Measurements from ENCODE around the gene FRMD7. TPM values are rescaled to one million over a fixed set of nuclear protein-coding genes. Genes with fewer than 3 reads are reported as not detected.

The FRMD7 gene
- total and polyA plus RNA-seq, 2 of the 13 experiments (the other 11 are each of a cell fraction or from before 2014, with no cell fraction given) = 0.04 TPM; not detected in 1

GRCh38 chrX:132086672-132087071 lies 41.1 kb downstream of the FRMD7 start (continued):
- TF ChIP-seq DR1 (CRISPR knock-in tag; IDR thresholded peaks at IDR 0.05) (no peak), ZNF724P (CRISPR knock-in tag; IDR thresholded peaks at IDR 0.05; ENCODE audit: borderline replicate concordance) (no peak), RBM22 (optimal IDR thresholded peaks at IDR 0.05; ENCODE audit: low read length) (no peak), GLI4 (CRISPR knock-in tag; IDR thresholded peaks at IDR 0.05; ENCODE audit: borderline replicate concordance) (no peak), SP1 (IDR thresholded peaks at IDR 0.05) (no peak), SP1 (CRISPR knock-in tag; IDR thresholded peaks at IDR 0.05) (no peak), TAF1 (CRISPR knock-in tag; IDR thresholded peaks at IDR 0.05) (no peak)

- 0% methylated on average over 2 of the region's 3 CpGs for WGBS (ENCODE audit: low lambda C conversion rate)
- in situ Hi-C loops (cut with HindIII; ENCODE audit: extremely low pct_ligation_motif_present, low pct_unique_long_range_greater_than_20kb) = no loop called here
- POLR2A ChIA-PET = no interaction called here
- no peak for ATAC-seq
- no TSS peak for BruUV-seq (replicated peaks)
- no peaks in the 10 kb centered on the region for H3K4me1 ChIP-seq (ENCODE audit: insufficient read depth, low read length)
- H3K4me2 ChIP-seq (ENCODE audit: low read depth, low read length) = no peak overlapping the region
- no peaks in the 10 kb centered on the region for H3K9me3 ChIP-seq (ENCODE audit: low read length)
- no peak overlapping the region for H2AFZ ChIP-seq (ENCODE audit: low read length)
- no peaks in the 10 kb centered on the region for H4K20me1 ChIP-seq (ENCODE audit: insufficient read depth, low read length)
- no peak overlapping the region for H3K27ac ChIP-seq (ENCODE audit: extremely low read length, insufficient read depth, low read length)
- intact Hi-C loops (cut with micrococcal nuclease; ENCODE audit: unreplicated experiment) = no loop called here
- DNase-seq (ENCODE audit: low spot score) = no peak
- no peak for FAIRE-seq
- no peak overlapping the region for H3K4me3 ChIP-seq (replicated peaks in 1 of 3; ENCODE audit: insufficient read depth in 1 of 3, low read depth in 2 of 3, low read length in 3 of 3)
- no peak overlapping the region for H3K9ac ChIP-seq (ENCODE audit: insufficient read depth, low read depth, low read length)
- no peaks in the 10 kb centered on the region for H3K36me3 ChIP-seq (replicated peaks in 1 of 2; ENCODE audit: control insufficient read depth in 1 of 2, insufficient read depth in 2 of 2, low read length in 2 of 2)
- CTCF ChIA-PET (ENCODE audit: low intra/inter-chr PET ratio, low total read pairs) = no interaction called here
- no peaks in the 10 kb centered on the region for H3K79me2 ChIP-seq (ENCODE audit: insufficient read depth, low read length)
- H3K27me3 ChIP-seq (ENCODE audit: control insufficient read depth in 1 of 2, insufficient read depth in 2 of 2, low read length in 2 of 2) = no peaks in the 10 kb centered on the region
- no peak for TF ChIP-seq ZNF564 (CRISPR knock-in tag; IDR thresholded peaks at IDR 0.05)
- TF ChIP-seq ZNF770 (CRISPR knock-in tag; IDR thresholded peaks at IDR 0.05) = no peak
- no peak for TF ChIP-seq ZNF282 (IDR thresholded peaks at IDR 0.05; ENCODE audit: partially characterized antibody)
- no peak for TF ChIP-seq SNAPC4 (CRISPR knock-in tag; IDR thresholded peaks at IDR 0.05)
- TF ChIP-seq, protein P1, sequence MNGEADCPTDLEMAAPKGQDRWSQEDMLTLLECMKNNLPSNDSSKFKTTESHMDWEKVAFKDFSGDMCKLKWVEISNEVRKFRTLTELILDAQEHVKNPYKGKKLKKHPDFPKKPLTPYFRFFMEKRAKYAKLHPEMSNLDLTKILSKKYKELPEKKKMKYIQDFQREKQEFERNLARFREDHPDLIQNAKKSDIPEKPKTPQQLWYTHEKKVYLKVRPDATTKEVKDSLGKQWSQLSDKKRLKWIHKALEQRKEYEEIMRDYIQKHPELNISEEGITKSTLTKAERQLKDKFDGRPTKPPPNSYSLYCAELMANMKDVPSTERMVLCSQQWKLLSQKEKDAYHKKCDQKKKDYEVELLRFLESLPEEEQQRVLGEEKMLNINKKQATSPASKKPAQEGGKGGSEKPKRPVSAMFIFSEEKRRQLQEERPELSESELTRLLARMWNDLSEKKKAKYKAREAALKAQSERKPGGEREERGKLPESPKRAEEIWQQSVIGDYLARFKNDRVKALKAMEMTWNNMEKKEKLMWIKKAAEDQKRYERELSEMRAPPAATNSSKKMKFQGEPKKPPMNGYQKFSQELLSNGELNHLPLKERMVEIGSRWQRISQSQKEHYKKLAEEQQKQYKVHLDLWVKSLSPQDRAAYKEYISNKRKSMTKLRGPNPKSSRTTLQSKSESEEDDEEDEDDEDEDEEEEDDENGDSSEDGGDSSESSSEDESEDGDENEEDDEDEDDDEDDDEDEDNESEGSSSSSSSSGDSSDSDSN (CRISPR knock-in tag; IDR thresholded peaks at IDR 0.05) = no peak
- TF ChIP-seq ZNF546 (CRISPR knock-in tag; conservative IDR thresholded peaks at IDR 0.05) = no peak
- no peak for TF ChIP-seq ZBTB3 (CRISPR knock-in tag; IDR thresholded peaks at IDR 0.05; ENCODE audit: borderline replicate concordance, low read depth)
- TF ChIP-seq ERF (CRISPR knock-in tag; IDR thresholded peaks at IDR 0.05) = no peak
- no peak for TF ChIP-seq ETV5 (CRISPR knock-in tag; IDR thresholded peaks at IDR 0.05; ENCODE audit: borderline replicate concordance)
These were observed 42.0 kb downstream of the FRMD7 start for GRCh38 chrX:132085786-132086185.
